Measurements from ENCODE around the gene STAC2. TPM values are rescaled to one million over a fixed set of nuclear protein-coding genes. Genes with fewer than 3 reads are reported as not detected.

STAC2 gene
- total RNA-seq, 1 donor from 2014 or later = not detected

DNA sequence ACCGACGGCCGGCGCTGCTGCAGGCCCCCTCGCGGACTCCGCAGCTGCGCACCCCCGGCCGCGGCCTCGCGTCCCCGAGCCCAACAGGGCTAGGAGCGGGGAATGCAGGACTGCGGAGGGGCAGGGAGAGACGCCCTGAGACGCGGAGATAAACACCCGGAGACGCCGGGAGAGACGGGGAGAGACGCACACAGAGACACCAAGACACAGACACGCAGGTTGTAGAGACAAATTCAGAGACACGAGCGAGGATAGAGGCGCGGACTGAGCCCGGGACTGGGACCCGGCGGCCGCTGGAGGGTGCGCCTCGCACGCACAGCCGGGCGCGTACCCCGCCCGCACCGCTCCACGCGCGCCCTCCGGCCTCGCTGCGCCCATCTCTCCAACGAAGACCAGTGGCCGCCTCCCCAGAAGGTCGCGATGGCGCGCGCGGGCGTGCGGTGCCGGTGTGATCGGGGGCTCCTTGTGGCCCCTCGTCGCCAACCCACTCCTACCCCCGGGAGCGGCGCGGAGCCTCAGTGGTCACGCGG is 902 bp downstream of the STAC2 start:
- Mint-ChIP-seq H3K27ac (no peak overlapping the region), H3K9me3 (no peaks in the 10 kb centered on the region), H3K4me1 (peaks cover 4% of the 10 kb centered on the region), H3K36me3 (ENCODE audit: low read depth) (no peaks in the 10 kb centered on the region), H3K27me3 (peaks cover 46% of the 10 kb centered on the region), H3K4me3 (peak overlapping the region; percentile 62)
- intact Hi-C loops (cut with micrococcal nuclease) = no loop called here
- DNase-seq = no peak

DNA sequence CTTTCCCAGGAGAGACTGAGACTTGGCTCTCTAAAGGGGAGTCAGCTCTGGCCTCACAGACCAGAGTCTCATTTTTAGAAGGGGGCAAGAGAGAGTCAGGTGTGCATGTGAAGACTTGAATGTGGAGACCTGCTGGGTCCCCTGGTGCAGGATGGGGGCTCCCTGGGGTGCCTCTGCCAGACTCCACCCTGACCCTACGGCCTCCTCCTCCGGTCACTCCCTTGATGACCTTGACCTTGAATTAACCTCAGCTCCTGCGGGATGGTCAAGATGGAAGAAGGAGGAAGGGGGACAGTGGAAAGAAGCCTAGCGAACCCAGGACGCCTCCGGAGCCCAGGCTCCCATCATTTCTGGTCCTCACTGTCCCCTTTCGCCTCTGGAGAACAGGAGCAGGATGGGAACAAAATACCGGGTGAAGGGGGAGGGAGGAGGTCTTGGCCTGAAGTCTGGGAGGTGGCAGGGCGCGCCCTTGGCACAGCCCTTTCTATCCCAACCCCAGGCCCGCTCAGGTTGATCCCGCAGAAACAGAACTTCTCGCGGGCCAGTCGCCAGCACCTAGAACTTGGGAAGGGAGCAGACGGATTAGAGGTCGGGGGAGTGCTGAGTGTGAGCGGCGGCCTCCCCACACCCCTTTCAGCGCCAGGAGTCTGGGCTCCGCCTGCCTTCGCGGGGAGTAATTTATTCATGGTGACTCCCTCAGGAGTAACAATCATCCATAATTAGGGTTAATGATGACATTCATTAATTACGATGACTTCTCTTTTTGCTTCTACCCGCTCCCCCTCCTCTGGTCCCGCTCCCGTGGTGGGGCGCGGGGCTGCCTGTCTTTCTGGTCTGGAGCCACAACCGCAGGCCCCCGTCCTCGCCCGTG is 1.6 kb downstream of the STAC2 start:
- DNase-seq = no peak
- Mint-ChIP-seq H3K4me3 (peak overlapping the region; percentile 26), H3K27ac (no peak overlapping the region), H3K27me3 (peaks cover 42% of the 10 kb centered on the region), H3K9me3 (no peaks in the 10 kb centered on the region), H3K36me3 (ENCODE audit: low read depth) (no peaks in the 10 kb centered on the region), H3K4me1 (peaks cover 4% of the 10 kb centered on the region)
- intact Hi-C loops (cut with micrococcal nuclease) = no loop called here

DNA sequence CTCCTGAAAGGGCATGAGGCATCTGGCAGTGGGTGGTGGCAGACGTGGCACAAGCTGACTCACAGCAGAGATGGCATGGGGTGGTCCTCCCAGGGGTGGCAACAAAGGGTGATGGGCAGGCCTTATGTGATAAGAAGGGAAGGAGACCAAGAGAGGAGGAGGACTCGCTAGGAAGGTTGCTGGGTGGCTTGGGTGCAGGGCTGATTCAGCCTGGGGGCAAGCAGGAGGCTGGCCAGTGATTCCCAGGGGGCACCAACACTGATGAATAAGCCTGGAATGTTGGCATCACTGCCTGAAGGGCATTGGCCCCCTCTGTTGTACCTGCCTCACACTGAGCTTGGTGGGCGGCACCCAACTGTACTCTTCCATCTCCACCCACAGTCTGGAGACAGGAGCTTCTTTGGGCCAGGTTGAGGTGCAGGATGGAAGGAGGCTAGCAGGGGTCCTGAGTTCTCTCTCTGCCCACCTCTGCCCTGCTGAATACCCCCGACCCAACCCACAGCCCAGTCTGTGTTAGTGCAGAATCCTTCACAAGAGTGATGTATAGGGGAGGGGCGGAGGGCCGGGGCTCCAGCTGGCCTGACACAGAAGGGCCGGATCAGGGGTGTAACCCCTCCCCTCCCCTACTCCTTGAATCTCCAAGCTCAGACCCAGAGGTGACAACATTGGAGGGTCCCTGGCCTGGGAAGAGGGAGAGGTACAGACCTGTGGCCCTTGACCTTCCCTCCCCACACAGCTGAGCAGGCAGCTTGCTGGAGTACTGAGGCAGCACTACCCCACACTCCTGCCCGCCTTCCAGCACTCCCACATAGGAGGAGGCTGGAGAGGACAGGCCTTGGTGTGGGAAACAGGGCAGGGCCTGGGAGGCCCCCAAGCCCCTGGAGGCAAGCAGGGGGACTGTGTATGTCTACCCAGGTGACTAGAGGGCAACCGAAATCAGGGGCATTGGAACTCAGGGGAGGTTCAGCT is 2.6 kb downstream of the STAC2 start:
- peaks cover 43% of the 10 kb centered on the region for H3K27me3 Mint-ChIP-seq
- H3K9me3 Mint-ChIP-seq = no peaks in the 10 kb centered on the region
- H3K36me3 Mint-ChIP-seq (ENCODE audit: low read depth) = no peaks in the 10 kb centered on the region
- no peak overlapping the region for H3K27ac Mint-ChIP-seq
- intact Hi-C loops (cut with micrococcal nuclease) = no loop called here
- peaks cover 4% of the 10 kb centered on the region for H3K4me1 Mint-ChIP-seq
- DNase-seq = no peak
- H3K4me3 Mint-ChIP-seq = no peak overlapping the region

DNA sequence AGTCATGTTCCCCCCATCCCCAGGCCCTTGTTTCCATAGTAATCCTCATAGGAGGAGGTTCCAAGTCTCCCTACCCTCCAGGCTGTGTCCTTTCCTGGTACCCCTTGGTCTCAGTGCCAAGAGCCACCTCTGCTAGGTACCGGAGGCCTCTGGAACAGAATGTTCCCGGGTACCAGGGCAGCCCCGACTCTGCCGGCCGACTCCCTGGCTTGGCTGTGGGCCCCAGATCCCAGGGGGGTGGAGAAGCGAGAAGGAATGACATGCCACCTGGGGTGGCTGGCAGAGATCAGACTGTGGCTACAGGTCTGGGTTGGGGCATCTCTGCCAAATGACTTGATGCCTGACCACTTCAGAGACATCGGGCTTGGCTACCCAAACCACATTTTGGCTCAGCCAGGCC is 3.6 kb downstream of the STAC2 start:
- Mint-ChIP-seq H3K36me3 (ENCODE audit: low read depth) (no peaks in the 10 kb centered on the region), H3K4me3 (no peak overlapping the region), H3K9me3 (no peaks in the 10 kb centered on the region), H3K27me3 (peaks cover 38% of the 10 kb centered on the region), H3K27ac (no peak overlapping the region), H3K4me1 (peaks cover 4% of the 10 kb centered on the region)
- DNase-seq = no peak
- intact Hi-C loops (cut with micrococcal nuclease) = no loop called here

DNA sequence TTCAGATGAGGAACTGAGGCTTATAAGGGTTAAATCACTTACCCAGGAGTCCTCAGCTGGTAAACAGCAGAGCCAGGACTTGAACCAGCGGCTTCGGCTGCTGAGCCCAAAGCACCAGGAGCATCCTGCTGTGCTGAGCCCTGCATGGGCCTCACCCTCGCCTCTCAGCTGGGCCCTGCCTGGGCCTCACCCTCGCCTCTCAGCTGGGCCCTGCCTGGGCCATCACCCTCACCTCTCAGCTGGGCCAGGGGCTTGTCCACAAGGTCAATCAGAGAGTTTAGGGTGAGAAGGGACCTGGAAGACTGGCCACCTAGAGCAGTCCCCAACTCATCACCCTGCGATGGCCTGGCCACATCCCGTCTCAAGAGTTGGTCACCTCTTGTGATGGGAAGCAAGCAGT is 4.2 kb downstream of the STAC2 start:
- no peak overlapping the region for H3K27ac Mint-ChIP-seq
- no peaks in the 10 kb centered on the region for H3K9me3 Mint-ChIP-seq

DNA sequence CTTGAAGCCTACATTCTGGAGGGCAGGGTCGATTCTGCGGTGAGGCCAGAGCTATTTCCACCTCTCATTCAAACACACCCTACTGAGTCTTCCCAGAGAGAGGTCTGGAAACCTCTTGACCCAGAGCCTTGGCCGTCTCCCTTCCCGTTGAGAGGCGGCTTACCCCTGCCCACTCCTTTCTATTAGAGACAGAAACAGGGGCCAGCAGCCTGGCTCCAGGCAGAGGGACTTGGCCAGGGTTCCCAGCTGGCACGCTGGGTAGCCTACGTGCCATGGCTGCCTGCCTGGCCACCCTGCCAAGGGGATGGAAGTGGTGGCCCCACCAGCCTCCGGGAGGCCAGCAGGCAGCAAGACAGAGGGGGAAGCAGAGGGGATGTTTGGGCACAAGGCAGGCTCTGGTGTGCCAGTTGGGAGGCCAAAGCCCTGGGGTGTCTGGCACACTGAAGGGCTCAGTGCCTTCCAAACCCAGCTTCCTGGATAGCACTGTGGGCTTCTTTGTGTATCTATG is 6.0 kb downstream of the STAC2 start:
- no peaks in the 10 kb centered on the region for H3K4me1 Mint-ChIP-seq
- no peaks in the 10 kb centered on the region for H3K9me3 Mint-ChIP-seq
- intact Hi-C loops (cut with micrococcal nuclease) = no loop called here
- no peak for DNase-seq
- peaks cover 36% of the 10 kb centered on the region for H3K27me3 Mint-ChIP-seq
- H3K27ac Mint-ChIP-seq = no peak overlapping the region
- H3K4me3 Mint-ChIP-seq = no peak overlapping the region
- H3K36me3 Mint-ChIP-seq (ENCODE audit: low read depth) = no peaks in the 10 kb centered on the region

More for the DNA sequence above, 4.2 kb downstream of the STAC2 start:
- peaks cover 40% of the 10 kb centered on the region for H3K27me3 Mint-ChIP-seq
- intact Hi-C loops (cut with micrococcal nuclease) = no loop called here
- no peaks in the 10 kb centered on the region for H3K36me3 Mint-ChIP-seq (ENCODE audit: low read depth)
- peaks cover 4% of the 10 kb centered on the region for H3K4me1 Mint-ChIP-seq
- no peak overlapping the region for H3K4me3 Mint-ChIP-seq
- no peak for DNase-seq

DNA sequence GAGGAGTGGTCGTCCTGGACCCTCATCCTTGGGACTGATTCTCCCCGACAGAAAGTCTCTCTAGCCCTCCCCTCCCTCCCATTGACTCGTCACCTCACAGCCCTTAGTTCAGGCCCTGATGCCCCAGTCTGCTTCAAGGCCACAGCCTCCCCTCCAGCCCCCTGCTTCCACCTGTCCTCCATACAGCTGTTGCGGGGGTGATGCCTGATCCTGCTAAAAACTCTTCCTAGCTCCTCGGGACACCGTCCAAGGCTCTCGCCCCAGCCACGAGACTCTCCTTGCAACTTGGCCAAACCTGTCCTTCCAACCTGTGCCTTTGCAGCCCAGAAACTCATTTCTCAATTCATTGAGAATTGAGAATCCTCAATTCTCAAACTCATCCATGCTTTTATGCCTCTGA is 6.8 kb downstream of the STAC2 start:
- no peak for DNase-seq
- intact Hi-C loops (cut with micrococcal nuclease) = no loop called here
- Mint-ChIP-seq H3K36me3 (ENCODE audit: low read depth) (no peaks in the 10 kb centered on the region), H3K4me1 (no peaks in the 10 kb centered on the region), H3K27ac (no peak overlapping the region), H3K9me3 (no peaks in the 10 kb centered on the region), H3K27me3 (peaks cover 32% of the 10 kb centered on the region), H3K4me3 (no peak overlapping the region)

DNA sequence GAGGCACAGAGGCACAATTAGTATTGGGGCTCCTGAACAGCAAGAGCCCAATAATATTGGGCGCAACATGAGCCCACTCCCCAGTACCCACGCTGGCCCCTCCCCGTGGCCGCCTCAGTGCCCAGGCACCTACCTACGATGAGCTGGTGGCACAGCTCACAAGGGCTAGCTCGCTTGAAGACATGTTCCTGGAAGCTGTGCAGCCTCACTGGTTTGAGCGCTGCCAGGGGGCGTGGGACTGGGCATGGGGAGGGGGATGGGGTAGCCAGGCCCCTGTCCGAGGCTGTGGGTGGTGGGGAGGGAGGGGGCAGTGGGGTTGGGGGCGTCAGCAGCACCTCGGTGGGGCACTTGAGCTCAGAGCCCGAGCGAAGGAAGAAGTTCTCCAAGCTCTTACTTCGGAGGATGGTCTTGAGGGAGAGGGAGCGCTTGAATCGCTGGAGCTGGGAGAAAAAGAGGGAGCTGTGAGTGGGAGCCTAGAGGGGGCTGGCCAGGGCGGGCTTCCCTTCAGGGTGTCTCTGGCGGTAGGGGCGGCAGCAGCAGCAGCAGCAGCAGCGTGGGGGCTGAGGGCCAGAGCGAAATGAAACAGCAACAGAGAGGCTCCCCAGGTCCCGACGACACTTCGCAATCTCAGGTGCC is 7.9 kb downstream of the STAC2 start:
- intact Hi-C loops (cut with micrococcal nuclease) = no loop called here
- no peaks in the 10 kb centered on the region for H3K36me3 Mint-ChIP-seq (ENCODE audit: low read depth)
- no peaks in the 10 kb centered on the region for H3K4me1 Mint-ChIP-seq
- H3K4me3 Mint-ChIP-seq = no peak overlapping the region
- DNase-seq = no peak
- no peaks in the 10 kb centered on the region for H3K9me3 Mint-ChIP-seq
- H3K27ac Mint-ChIP-seq = no peak overlapping the region
- peaks cover 24% of the 10 kb centered on the region for H3K27me3 Mint-ChIP-seq

DNA sequence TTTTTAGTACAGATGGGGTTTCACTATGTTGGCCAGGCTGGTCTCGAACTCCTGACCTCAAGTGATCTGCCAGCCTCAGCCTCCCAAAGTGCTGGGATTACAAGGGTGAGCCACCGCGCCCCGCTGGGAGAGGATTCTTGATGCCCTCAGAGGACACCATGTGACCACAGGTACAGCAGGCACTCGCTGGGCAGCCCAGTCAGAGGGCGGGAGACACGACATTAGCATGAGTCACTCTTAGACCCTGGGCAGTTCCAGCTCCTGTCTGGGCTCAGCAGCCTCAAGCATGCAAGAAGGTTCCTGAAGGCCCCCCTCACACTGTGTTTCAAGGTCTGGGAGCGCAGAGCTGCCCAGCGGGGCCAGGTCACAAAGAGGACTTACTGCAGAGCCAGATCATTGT is 11.9 kb downstream of the STAC2 start:
- Mint-ChIP-seq H3K36me3 (ENCODE audit: low read depth) (no peaks in the 10 kb centered on the region), H3K9me3 (no peaks in the 10 kb centered on the region), H3K4me1 (peaks cover 8% of the 10 kb centered on the region), H3K27me3 (peaks cover 27% of the 10 kb centered on the region), H3K27ac (no peak overlapping the region), H3K4me3 (no peak overlapping the region)
- DNase-seq = no peak
- intact Hi-C loops (cut with micrococcal nuclease) = no loop called here

DNA sequence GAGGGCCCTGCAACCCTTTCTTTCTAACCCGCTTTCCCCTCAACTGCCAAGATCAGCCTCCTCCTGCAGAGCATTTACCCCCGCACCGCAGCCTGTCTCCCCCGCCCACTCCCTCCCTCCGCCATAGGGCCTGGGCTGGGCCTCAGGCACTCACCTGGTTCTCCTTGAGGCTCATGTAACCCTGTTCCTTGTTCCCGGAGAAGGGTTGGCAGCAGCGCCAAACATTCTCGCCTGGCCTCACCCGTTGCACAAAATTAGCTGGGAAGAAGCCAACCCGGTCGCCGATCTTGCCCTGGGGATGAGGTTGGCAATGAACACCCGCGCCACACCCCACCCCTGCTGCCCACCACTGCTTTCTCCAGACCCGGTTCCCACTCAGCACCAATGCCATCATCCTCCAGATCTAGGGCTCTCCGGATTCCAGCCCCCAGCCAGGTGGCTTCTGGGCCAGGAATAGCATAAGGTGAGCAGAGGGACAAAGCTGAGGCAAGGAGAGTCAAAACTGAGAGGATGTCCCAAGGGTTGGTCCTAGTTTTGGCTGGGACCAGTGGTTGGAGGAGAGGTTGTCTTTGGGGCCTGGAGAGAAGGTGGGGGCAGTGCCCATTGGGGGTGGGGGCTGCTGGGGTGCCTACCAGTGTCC is 12.8 kb downstream of the STAC2 start:
- Mint-ChIP-seq H3K36me3 (ENCODE audit: low read depth) (no peaks in the 10 kb centered on the region), H3K4me1 (peaks cover 11% of the 10 kb centered on the region), H3K27me3 (peaks cover 27% of the 10 kb centered on the region), H3K27ac (no peak overlapping the region), H3K4me3 (no peak overlapping the region), H3K9me3 (no peaks in the 10 kb centered on the region)
- DNase-seq = no peak
- intact Hi-C loops (cut with micrococcal nuclease) = no loop called here

DNA sequence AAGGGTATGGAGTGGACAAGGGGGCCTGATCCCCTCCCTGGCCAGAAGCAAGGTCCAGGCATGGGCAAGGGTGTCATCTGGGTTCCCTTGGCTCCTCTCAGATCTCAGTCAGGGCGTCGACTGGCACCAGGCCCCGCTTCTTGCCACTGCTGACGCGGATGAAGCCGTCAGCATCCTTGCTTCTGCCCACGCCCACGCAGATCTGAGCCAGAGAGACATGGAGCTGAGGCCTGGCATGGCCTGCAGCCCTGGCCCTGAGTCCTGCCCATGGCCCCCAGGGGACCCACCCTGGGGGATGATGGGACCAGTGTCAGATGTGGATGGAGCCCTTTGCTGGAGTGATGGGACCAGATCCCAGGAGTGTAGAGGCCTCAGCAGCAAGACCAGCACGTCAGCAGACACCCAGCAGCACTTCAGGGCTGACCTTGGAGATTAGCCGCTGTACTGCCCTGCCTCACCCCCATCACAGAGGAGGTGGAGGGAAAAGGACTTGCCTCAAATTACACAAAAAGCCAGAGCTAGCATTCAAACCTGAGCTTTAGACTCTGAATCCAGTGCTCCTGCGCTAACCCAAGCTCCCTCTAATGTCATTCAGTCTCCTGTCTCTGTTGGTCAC is 13.4 kb downstream of the STAC2 start:
- H3K27ac Mint-ChIP-seq = no peak overlapping the region
- intact Hi-C loops (cut with micrococcal nuclease) = no loop called here
- no peaks in the 10 kb centered on the region for H3K9me3 Mint-ChIP-seq
- no peak overlapping the region for H3K4me3 Mint-ChIP-seq
- H3K27me3 Mint-ChIP-seq = peaks cover 26% of the 10 kb centered on the region
- H3K4me1 Mint-ChIP-seq = peaks cover 12% of the 10 kb centered on the region
- H3K36me3 Mint-ChIP-seq (ENCODE audit: low read depth) = no peaks in the 10 kb centered on the region
- DNase-seq = no peak

DNA sequence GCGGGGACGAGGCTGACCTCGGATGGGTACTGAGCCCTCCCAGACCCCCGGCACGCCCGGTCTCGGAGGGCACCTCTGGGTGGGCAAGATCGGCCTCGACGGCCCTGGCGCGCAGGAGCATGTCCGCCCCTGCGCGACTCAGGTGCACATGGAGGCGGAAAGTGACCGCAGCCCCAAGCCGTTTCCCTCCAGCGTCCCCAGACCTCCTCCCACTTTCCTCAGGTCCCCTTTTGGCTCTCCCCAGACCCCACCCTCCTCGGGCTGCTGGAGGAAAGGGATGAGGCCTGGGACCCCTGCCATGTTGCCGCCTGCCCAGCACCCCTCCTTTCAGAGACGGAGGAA is 15.7 kb downstream of the STAC2 start:
- Mint-ChIP-seq H3K27ac (peak overlapping the region; percentile 61), H3K27me3 (peaks cover 14% of the 10 kb centered on the region), H3K4me3 (peak overlapping the region; percentile 68), H3K4me1 (peaks cover 18% of the 10 kb centered on the region), H3K36me3 (ENCODE audit: low read depth) (peaks cover 2% of the 10 kb centered on the region), H3K9me3 (no peaks in the 10 kb centered on the region)
- intact Hi-C loops (cut with micrococcal nuclease) = no loop called here
- DNase-seq = no peak

Measured in activated CD4-positive, alpha-beta T cell treated with anti-CD3 and anti-CD28 coated beads, Interleukin-2, amount 10 ng/mL, durations not matched to agents 24 days and 14 days (primary cell).